H1 (cell line): ENCODE data around the gene DPP10. TPM values are rescaled to one million over a fixed set of nuclear protein-coding genes. Genes with fewer than 3 reads are reported as not detected.

ENCODE experiments used
- HDAC6 ChIP-seq: IDR thresholded peaks from one replicate; pipeline ENCODE4 v1.7.1; 2012; ENCODE audit warnings: low read depth, mild to moderate bottlenecking, inconsistent platforms, low read length, moderate library complexity
- POU5F1 ChIP-seq: IDR thresholded peaks from 2 replicates; pipeline ENCODE4 v1.6.1; 2011; ENCODE audit warnings: low read depth, mild to moderate bottlenecking, low read length, moderate library complexity
- SRF ChIP-seq: IDR thresholded peaks from 2 replicates; pipeline ENCODE4 v1.6.1; 2011; ENCODE audit warnings: mild to moderate bottlenecking, low read depth, low read length, moderate library complexity
- polyA plus RNA-seq, 7 experiments: library from polyadenylated mRNA; depleted of rRNA in 3 of 7; stranded (reverse) in 5 of 7; unstranded in 2 of 7; fragments of >200 nt in 5 of 7; fragments of 200-250 nt in 2 of 7; gene quantifications; 1 replicate in 5 of 7; 2 replicates in 1 of 7; 4 replicates in 1 of 7; pipeline versions ENCODE4 v1.2.1 to v1.2.3, GENCODE V29; 2011 to 2013; ENCODE audit warnings: missing spikeins in 2 of 7, mixed read lengths in 2 of 7
- total RNA-seq: library from RNA; stranded (reverse); fragmentation: NEBNext Ultra II Directional; extraction: Animal tissue kit (Norgen Biotek cat#: 25700); gene quantifications from 2 replicates; pipeline ENCODE4 v1.2.1, GENCODE V29; 2021

Gene DPP10
- total and polyA plus RNA-seq, 2 of the 8 experiments (the other 6 are each of a cell fraction or from before 2014, with no cell fraction given) = 3.3 to 7.2 TPM

GRCh38 chr2:115036818-115037217, 594.4 kb downstream of the DPP10 start (continued):
- TF ChIP-seq POU5F1 = no peak
- TF ChIP-seq SRF = no peak
- no peak for TF ChIP-seq HDAC6
